Ishikawa (cell line): ENCODE results near the gene TJP2.

ENCODE experiments used
- CEBPB ChIP-seq: IDR thresholded peaks from 2 replicates; pipeline ENCODE4 v1.6.1; 2012
- CREB1 ChIP-seq: IDR thresholded peaks from 2 replicates; pipeline ENCODE4 v1.6.1; 2012; ENCODE audit warnings: low read depth
- EGR1 ChIP-seq: IDR thresholded peaks from 2 replicates; pipeline ENCODE4 v1.6.1; 2012
- EP300 ChIP-seq: IDR thresholded peaks from 2 replicates; pipeline ENCODE4 v1.6.1; 2012; ENCODE audit warnings: borderline replicate concordance
- FOXM1 ChIP-seq: IDR thresholded peaks from 2 replicates; pipeline ENCODE4 v1.6.1; 2012; ENCODE audit warnings: low read depth, borderline replicate concordance
- NFIC ChIP-seq: IDR thresholded peaks from 2 replicates; pipeline ENCODE4 v1.6.1; 2012
- RAD21 ChIP-seq: IDR thresholded peaks from 2 replicates; pipeline ENCODE4 v1.6.1; 2012; ENCODE audit warnings: low read depth
- TAF1 ChIP-seq: IDR thresholded peaks from 2 replicates; pipeline ENCODE4 v1.6.1; 2012; ENCODE audit warnings: low read depth, mild to moderate bottlenecking
- TCF12 ChIP-seq: IDR thresholded peaks from 2 replicates; pipeline ENCODE4 v1.6.1; 2012; ENCODE audit warnings: low read depth
- TEAD4 ChIP-seq: IDR thresholded peaks from 2 replicates; pipeline ENCODE4 v1.6.1; 2012
- YY1 ChIP-seq: IDR thresholded peaks from 2 replicates; pipeline ENCODE4 v1.6.1; 2012; ENCODE audit warnings: low read depth
- ZBTB7A ChIP-seq: IDR thresholded peaks from 2 replicates; pipeline ENCODE4 v1.6.1; 2012; ENCODE audit warnings: low read depth
- TF ChIP-seq, protein P1 (sequence below): IDR thresholded peaks from 2 replicates; pipeline ENCODE4 v1.6.1; 2012
- TF ChIP-seq, protein P2 (sequence below): IDR thresholded peaks from 2 replicates; pipeline ENCODE4 v1.6.1; 2012
- TF ChIP-seq, protein P3 (sequence below): IDR thresholded peaks from 2 replicates; pipeline ENCODE4 v1.6.1; 2012; ENCODE audit warnings: low read depth, mild to moderate bottlenecking

Gene TJP2

DNA sequence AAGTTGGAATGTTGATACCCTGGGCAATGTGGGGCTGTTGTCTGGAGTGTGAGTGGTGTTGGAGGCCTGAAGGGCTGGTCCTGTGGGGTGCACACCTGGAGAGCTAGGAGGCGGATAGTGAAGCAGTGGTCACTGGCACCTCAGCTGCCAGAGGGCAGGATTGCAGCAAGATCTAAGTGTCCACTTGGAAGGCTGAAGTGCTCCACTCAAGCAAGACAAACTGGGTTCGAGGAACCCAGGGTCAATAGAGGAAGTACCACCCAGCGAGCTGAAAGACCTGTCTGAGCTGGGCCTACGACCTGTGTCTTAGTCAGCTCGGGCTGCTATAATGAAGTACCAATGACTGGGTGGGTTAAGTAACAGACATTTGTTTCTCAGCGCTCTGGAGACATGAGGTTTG lies 39.7 kb upstream of the TJP2 start:
- TF ChIP-seq ZBTB7A (no peak), CREB1 (no peak), TEAD4 (no peak), RAD21 (no peak), EP300 (no peak), TCF12 (no peak), YY1 (no peak), FOXM1 (no peak), TAF1 (no peak), EGR1 (no peak), NFIC (no peak), CEBPB (no peak)
- TF ChIP-seq, protein P1, sequence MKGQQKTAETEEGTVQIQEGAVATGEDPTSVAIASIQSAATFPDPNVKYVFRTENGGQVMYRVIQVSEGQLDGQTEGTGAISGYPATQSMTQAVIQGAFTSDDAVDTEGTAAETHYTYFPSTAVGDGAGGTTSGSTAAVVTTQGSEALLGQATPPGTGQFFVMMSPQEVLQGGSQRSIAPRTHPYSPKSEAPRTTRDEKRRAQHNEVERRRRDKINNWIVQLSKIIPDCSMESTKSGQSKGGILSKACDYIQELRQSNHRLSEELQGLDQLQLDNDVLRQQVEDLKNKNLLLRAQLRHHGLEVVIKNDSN, result no peak
- TF ChIP-seq, protein P2, sequence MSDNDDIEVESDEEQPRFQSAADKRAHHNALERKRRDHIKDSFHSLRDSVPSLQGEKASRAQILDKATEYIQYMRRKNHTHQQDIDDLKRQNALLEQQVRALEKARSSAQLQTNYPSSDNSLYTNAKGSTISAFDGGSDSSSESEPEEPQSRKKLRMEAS, result no peak
- TF ChIP-seq, protein P3, sequence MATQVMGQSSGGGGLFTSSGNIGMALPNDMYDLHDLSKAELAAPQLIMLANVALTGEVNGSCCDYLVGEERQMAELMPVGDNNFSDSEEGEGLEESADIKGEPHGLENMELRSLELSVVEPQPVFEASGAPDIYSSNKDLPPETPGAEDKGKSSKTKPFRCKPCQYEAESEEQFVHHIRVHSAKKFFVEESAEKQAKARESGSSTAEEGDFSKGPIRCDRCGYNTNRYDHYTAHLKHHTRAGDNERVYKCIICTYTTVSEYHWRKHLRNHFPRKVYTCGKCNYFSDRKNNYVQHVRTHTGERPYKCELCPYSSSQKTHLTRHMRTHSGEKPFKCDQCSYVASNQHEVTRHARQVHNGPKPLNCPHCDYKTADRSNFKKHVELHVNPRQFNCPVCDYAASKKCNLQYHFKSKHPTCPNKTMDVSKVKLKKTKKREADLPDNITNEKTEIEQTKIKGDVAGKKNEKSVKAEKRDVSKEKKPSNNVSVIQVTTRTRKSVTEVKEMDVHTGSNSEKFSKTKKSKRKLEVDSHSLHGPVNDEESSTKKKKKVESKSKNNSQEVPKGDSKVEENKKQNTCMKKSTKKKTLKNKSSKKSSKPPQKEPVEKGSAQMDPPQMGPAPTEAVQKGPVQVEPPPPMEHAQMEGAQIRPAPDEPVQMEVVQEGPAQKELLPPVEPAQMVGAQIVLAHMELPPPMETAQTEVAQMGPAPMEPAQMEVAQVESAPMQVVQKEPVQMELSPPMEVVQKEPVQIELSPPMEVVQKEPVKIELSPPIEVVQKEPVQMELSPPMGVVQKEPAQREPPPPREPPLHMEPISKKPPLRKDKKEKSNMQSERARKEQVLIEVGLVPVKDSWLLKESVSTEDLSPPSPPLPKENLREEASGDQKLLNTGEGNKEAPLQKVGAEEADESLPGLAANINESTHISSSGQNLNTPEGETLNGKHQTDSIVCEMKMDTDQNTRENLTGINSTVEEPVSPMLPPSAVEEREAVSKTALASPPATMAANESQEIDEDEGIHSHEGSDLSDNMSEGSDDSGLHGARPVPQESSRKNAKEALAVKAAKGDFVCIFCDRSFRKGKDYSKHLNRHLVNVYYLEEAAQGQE, result no peak

DNA sequence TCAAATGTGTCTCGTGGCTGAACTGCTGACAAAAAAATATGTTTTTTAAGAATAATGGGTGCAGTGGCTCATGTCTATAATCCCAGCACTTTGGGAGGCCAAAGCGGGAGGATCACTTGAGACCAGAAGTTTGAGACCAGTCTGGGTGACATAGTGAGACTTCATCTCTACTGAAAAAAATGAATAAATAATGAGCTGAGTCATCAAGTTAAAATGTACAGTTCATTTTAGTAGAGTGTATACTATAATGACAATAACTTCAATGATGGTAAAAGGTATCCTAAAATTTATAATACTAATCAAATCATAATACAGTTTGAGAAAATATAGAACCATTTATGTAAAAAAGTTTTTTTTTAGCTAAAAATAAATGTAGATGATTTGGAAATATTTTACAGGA lies 37.9 kb upstream of the TJP2 start:
- TF ChIP-seq CEBPB, result no peak
- TF ChIP-seq CREB1, result no peak
- TF ChIP-seq NFIC, result no peak
- TF ChIP-seq EGR1, result no peak
- TF ChIP-seq TEAD4, result no peak
- no peak for TF ChIP-seq EP300
- no peak for TF ChIP-seq TCF12
- TF ChIP-seq, protein P1, result no peak
- no peak for TF ChIP-seq TAF1
- TF ChIP-seq, protein P3, result no peak
- no peak for TF ChIP-seq RAD21
- TF ChIP-seq, protein P2, result no peak
- no peak for TF ChIP-seq FOXM1
- no peak for TF ChIP-seq ZBTB7A
- TF ChIP-seq YY1, result no peak

DNA sequence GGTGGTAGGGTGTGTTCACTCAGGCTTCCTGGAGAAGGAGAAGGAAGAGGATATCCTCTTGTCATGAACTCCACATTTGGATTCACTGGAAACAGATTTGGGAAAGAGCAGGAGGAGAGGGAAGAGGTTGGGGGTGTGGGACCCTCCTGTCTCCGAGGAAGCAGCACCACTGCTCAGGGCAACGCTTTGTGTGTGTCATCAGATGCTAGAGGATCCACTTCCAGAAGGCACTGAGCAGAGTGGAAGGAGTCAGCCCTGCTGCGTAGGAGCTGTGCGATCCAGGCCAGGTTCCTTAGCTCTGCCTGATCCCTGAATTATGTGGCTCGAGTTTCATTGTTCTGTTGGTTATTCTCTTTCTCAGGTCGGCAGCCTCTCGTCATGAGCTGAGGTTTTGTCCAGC lies 37.3 kb upstream of the TJP2 start:
- no peak for TF ChIP-seq EP300
- TF ChIP-seq CREB1, result no peak
- no peak for TF ChIP-seq YY1
- TF ChIP-seq TAF1, result no peak

DNA sequence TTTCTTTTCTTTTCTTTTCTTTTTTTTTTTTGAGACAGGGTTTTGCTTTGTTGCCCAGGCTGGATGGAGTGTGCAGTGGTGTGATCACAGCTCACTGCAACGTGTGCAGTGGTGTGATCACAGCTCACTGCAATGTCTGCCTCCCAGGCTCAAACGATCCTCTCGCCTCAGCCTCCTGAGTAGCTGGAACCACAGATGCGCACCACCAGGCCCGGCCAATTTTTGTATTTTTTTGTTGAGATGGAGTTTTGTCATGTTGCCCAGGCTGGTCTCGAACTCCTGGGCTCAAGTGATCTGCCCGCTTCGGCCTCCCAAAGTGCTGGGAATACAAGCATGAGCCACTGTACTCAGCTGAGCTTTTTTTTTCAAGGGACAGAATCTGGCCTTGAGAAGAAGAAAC lies 36.8 kb upstream of the TJP2 start:
- no peak for TF ChIP-seq TCF12
- TF ChIP-seq EP300, result no peak
- TF ChIP-seq, protein P3, result no peak
- TF ChIP-seq, protein P1, result no peak
- no peak for TF ChIP-seq TEAD4
- no peak for TF ChIP-seq NFIC
- TF ChIP-seq ZBTB7A, result no peak
- no peak for TF ChIP-seq RAD21
- TF ChIP-seq, protein P2, result no peak
- no peak for TF ChIP-seq EGR1
- TF ChIP-seq FOXM1, result no peak
